ENCODE data around the gene ZNF768. TPM values are rescaled to one million over a fixed set of nuclear protein-coding genes. Genes with fewer than 3 reads are reported as not detected.

ZNF768 gene
- total RNA-seq, 4 donors from 2014 or later, result 30.5 to 41.3 (median 36.6) TPM

DNA sequence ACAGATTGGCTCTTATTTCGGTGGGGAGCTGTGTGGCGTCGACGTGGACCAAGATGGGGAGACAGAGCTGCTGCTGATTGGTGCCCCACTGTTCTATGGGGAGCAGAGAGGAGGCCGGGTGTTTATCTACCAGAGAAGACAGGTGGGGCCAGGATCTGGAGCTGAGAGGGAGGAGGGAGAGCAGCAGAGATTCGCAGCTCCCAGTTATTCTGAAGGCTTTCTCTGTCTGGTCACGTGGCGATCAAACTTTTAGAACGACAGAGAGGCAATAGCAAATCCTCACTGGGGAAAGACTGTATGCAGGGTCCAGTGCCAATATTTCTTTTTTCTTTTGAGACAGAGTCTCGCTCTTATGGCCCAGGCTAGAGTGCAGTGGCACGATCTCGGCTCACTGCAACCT lies 31.7 kb downstream of the ZNF768 start:
- Histone ChIP-seq H3K4me1 (peaks cover 8% of the 10 kb centered on the region), H3K9me3 (no peaks in the 10 kb centered on the region), H3K36me3 (no peaks in the 10 kb centered on the region), H3K4me3 (no peak overlapping the region), H3K27ac (no peak overlapping the region), H3K27me3 (no peaks in the 10 kb centered on the region)
- no peak for DNase-seq (ENCODE audit: low spot score in 2 of 2)
- TF ChIP-seq, protein P1, sequence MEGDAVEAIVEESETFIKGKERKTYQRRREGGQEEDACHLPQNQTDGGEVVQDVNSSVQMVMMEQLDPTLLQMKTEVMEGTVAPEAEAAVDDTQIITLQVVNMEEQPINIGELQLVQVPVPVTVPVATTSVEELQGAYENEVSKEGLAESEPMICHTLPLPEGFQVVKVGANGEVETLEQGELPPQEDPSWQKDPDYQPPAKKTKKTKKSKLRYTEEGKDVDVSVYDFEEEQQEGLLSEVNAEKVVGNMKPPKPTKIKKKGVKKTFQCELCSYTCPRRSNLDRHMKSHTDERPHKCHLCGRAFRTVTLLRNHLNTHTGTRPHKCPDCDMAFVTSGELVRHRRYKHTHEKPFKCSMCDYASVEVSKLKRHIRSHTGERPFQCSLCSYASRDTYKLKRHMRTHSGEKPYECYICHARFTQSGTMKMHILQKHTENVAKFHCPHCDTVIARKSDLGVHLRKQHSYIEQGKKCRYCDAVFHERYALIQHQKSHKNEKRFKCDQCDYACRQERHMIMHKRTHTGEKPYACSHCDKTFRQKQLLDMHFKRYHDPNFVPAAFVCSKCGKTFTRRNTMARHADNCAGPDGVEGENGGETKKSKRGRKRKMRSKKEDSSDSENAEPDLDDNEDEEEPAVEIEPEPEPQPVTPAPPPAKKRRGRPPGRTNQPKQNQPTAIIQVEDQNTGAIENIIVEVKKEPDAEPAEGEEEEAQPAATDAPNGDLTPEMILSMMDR (IDR thresholded peaks at IDR 0.05), result no peak
- no peak for TF ChIP-seq POLR2A (IDR thresholded peaks at IDR 0.05)
- no peak for TF ChIP-seq EP300 (IDR thresholded peaks at IDR 0.05)
- no peak for TF ChIP-seq POLR2AphosphoS5 (IDR thresholded peaks at IDR 0.05)
- 55% methylated on average over 12 of the region's 12 CpGs for WGBS

DNA sequence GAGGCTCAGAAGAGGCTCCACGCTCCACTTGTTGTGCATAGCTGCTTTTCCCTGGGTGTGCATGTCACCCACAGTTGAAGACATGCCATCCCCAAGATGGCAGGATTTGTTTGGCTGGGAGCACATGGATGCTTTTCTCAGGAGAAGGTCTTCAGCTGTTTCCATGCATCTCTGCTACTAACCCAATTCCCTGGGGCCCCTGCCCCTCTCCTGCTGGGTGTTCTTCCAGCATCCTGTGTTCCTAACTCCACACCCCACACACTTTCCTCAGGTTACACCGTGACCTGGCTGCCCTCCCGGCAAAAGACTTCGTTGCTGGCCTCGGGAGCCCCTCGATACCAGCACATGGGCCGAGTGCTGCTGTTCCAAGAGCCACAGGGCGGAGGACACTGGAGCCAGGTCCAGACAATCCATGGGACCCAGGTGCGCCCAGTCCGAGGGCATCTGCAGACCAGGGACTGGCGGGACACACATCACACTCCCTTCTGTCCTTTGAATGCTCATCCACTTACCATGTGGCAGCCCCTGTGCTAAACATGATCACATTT lies 32.4 kb downstream of the ZNF768 start:
- TF ChIP-seq, protein P1 (IDR thresholded peaks at IDR 0.05), result no peak
- no peak for TF ChIP-seq EP300 (IDR thresholded peaks at IDR 0.05)
- no peak for TF ChIP-seq POLR2AphosphoS5 (IDR thresholded peaks at IDR 0.05)
- Histone ChIP-seq H3K4me1 (peaks cover 12% of the 10 kb centered on the region), H3K36me3 (no peaks in the 10 kb centered on the region), H3K27ac (no peak overlapping the region), H3K9me3 (no peaks in the 10 kb centered on the region), H3K27me3 (no peaks in the 10 kb centered on the region), H3K4me3 (no peak overlapping the region)
- 72% methylated on average over 9 of the region's 11 CpGs for WGBS
- no peak for DNase-seq (ENCODE audit: low spot score in 2 of 2)

DNA sequence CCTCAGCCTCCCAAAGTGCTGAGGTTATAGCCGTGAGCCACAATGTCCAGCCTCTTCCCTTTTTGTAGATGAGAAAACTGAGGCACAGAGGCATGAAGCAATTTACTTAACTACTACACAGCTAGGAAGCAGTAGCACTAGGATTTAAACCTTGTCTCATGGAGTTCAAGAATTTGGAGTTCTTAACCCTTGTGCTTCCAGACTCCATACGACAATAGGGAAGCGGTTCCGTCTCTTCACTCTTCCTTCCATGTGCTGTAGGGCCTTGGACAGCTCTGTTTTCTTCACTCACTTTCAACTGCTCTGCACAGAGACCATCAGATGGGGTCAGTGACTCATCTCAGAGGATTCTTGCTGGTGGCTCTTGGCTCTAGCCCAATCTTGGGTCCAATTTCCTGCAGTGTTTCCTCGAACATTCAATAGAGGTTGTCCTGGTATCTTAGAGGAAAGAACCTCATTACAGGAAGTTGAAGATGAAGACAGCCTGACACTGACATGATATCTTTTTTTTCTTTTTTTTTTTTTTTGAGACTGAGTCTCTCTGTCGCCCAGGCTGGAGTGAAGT lies 34.5 kb downstream of the ZNF768 start:
- DNase-seq (ENCODE audit: low spot score in 2 of 2), result no peak
- 48% methylated on average over 6 of the region's 6 CpGs for WGBS
- H3K27ac ChIP-seq, result no peak overlapping the region

DNA sequence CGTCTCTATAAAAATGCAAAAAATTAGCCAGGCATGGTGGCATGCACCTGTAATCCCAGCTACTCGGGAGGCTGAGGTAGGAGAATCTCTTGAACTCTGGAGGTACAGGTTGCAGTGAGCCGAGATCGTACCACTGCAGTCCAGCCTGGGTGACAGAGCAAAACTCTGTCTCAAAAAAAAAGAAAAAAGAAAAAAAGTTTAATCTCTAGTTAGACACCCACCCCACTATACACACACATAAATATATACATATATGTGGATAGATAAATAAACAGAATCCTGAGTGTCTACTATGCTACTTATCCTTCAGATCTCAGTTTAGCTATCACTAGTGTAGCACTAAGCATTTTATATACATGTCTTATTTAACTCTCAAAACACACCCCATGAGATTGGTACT lies 35.1 kb downstream of the ZNF768 start:
- TF ChIP-seq POLR2A (IDR thresholded peaks at IDR 0.05), result no peak
- no peak for TF ChIP-seq EP300 (IDR thresholded peaks at IDR 0.05)
- TF ChIP-seq, protein P1 (IDR thresholded peaks at IDR 0.05), result no peak
- no peak for TF ChIP-seq POLR2AphosphoS5 (IDR thresholded peaks at IDR 0.05)
- peaks cover 13% of the 10 kb centered on the region for H3K4me1 ChIP-seq
- no peaks in the 10 kb centered on the region for H3K9me3 ChIP-seq
- no peak overlapping the region for H3K27ac ChIP-seq
- H3K27me3 ChIP-seq, result no peaks in the 10 kb centered on the region
- 80% methylated on average over 4 of the region's 4 CpGs for WGBS
- H3K4me3 ChIP-seq, result no peak overlapping the region
- H3K36me3 ChIP-seq, result no peaks in the 10 kb centered on the region
- no peak for DNase-seq (ENCODE audit: low spot score in 2 of 2)

More for the DNA sequence above, 34.5 kb downstream of the ZNF768 start:
- Histone ChIP-seq H3K4me1 (peaks cover 13% of the 10 kb centered on the region), H3K27me3 (no peaks in the 10 kb centered on the region), H3K36me3 (no peaks in the 10 kb centered on the region), H3K9me3 (no peaks in the 10 kb centered on the region), H3K4me3 (no peak overlapping the region)
- TF ChIP-seq EP300 (IDR thresholded peaks at IDR 0.05), result no peak
- no peak for TF ChIP-seq POLR2AphosphoS5 (IDR thresholded peaks at IDR 0.05)
- TF ChIP-seq, protein P1 (IDR thresholded peaks at IDR 0.05), result no peak
- no peak for TF ChIP-seq POLR2A (IDR thresholded peaks at IDR 0.05)

DNA sequence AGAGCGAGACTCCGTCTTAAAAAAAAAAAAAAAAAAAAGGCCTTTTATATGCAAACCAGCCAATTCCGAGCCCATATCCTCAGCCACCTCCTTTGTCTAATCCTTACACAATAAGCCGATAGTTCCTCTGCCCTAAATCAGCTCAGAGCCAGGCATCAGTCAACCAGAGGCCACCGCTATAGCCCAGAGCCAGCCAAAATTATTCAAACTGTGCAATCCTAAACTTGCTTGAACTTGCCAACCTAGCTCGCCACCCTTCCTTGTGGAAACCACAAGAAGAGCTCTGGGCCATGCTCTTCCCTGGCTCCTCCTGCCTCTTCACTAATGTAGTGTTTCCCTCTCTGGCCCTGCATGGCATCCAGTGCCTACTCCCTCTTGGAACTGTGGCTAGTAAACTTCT lies 36.2 kb downstream of the ZNF768 start:
- H3K27me3 ChIP-seq, result no peaks in the 10 kb centered on the region
- peaks cover 13% of the 10 kb centered on the region for H3K4me1 ChIP-seq
- no peaks in the 10 kb centered on the region for H3K9me3 ChIP-seq
- no peak for DNase-seq (ENCODE audit: low spot score in 2 of 2)
- TF ChIP-seq POLR2A (IDR thresholded peaks at IDR 0.05), result no peak
- TF ChIP-seq, protein P1 (IDR thresholded peaks at IDR 0.05), result no peak
- no peak for TF ChIP-seq EP300 (IDR thresholded peaks at IDR 0.05)
- peak in 1 of 3 donors; percentile 23 for TF ChIP-seq POLR2AphosphoS5 (IDR thresholded peaks at IDR 0.05)
- H3K36me3 ChIP-seq, result no peaks in the 10 kb centered on the region
- 36% methylated on average over 6 of the region's 6 CpGs for WGBS
- H3K4me3 ChIP-seq, result no peak overlapping the region
- no peak overlapping the region for H3K27ac ChIP-seq

Data from suprapubic skin (tissue), 4 donors.